ENCODE measurements around the gene FBXW11. TPM values are rescaled to one million over a fixed set of nuclear protein-coding genes. Genes with fewer than 3 reads are reported as not detected.

The FBXW11 gene
- total and polyA plus RNA-seq, 10 of the 15 experiments (the other 5 are each of a cell fraction or from before 2014, with no cell fraction given): 4.3 to 61.5 (median 40.0) TPM

GRCh38 chr5:171845040-171845630, 161.3 kb downstream of the FBXW11 start:
- Histone ChIP-seq H3K9ac (ENCODE audit: control insufficient read depth, insufficient read depth, low read length) (no peak overlapping the region), H3K4me1 (ENCODE audit: control insufficient read depth, insufficient read depth, low read length) (no peaks in the 10 kb centered on the region), H3K27ac (ENCODE audit: control insufficient read depth, insufficient read depth) (no peak overlapping the region), H2AFZ (ENCODE audit: control insufficient read depth, low read depth, low read length) (no peak overlapping the region), H3K36me3 (ENCODE audit: control insufficient read depth in 2 of 2, insufficient read depth in 2 of 2, low read length in 1 of 2) (no peaks in the 10 kb centered on the region), H3K27me3 (replicated peaks in 1 of 2; ENCODE audit: control insufficient read depth in 2 of 2, insufficient read depth in 2 of 2, low read length in 1 of 2) (no peaks in the 10 kb centered on the region), H3K79me2 (ENCODE audit: control insufficient read depth, insufficient read depth, low read length) (no peaks in the 10 kb centered on the region), H4K20me1 (ENCODE audit: control insufficient read depth, insufficient read depth) (no peaks in the 10 kb centered on the region), H3K4me3 (no peak overlapping the region), H3K9me3 (replicated peaks; ENCODE audit: control insufficient read depth, insufficient read depth, low read length) (no peaks in the 10 kb centered on the region), H3K4me2 (ENCODE audit: control insufficient read depth, insufficient read depth) (no peak overlapping the region)
- no peak for ATAC-seq
- POLR2A ChIA-PET: no interaction called here
- TF ChIP-seq EZH2 (IDR thresholded peaks at IDR 0.05; ENCODE audit: borderline replicate concordance, control insufficient read depth, low read depth, low read length): no peak
- no peak for TF ChIP-seq ZNF592 (IDR thresholded peaks at IDR 0.05)
- TF ChIP-seq YY1 (IDR thresholded peaks at IDR 0.05; ENCODE audit: low read depth, low read length): no peak
- BruUV-seq (replicated peaks): no TSS peak
- DNase-seq (ENCODE audit: low read depth, low spot score): no peak
- RAD21 ChIA-PET (ENCODE audit: unreplicated experiment): no interaction called here
- SMC1A ChIA-PET (ENCODE audit: uncharacterized antibody, unreplicated experiment): no interaction called here
- intact Hi-C loops (cut with micrococcal nuclease; ENCODE audit: unreplicated experiment): no loop called here
- 79% methylated on average over 11 of the region's 11 CpGs for WGBS (ENCODE audit: insufficient coverage, insufficient replicate concordance, low lambda C conversion rate, missing lambda C conversion rate)
- CTCF ChIA-PET: interaction anchor here (0.6 kb wide), 1 partner anchor 353 kb away, joined by 3 read pairs; no protein-coding TSS in a partner anchor
- in situ Hi-C loops (cut with MboI): no loop called here
- no peak for FAIRE-seq
